Epithelial cell of esophagus (primary cell): ENCODE results near the gene TMEM176B.

Experiments
- DNase-seq: peaks from one replicate; pipeline ENCODE4 v3.0.0; 2010; ENCODE audit warnings: low read depth
- H3K4me3 ChIP-seq: 2 replicates; pipeline ENCODE4 v1.5.1; 2011; ENCODE audit warnings: mild to moderate bottlenecking, low read length, control low read depth
- TF ChIP-seq, protein P1 (sequence below): IDR thresholded peaks from 2 replicates; pipeline ENCODE4 v1.5.1; 2011; ENCODE audit warnings: low read depth, mild to moderate bottlenecking, low read length, control low read depth, inconsistent platforms; ENCODE audit not compliant: insufficient read depth; ENCODE audit errors: missing control alignments

Gene TMEM176B

DNA sequence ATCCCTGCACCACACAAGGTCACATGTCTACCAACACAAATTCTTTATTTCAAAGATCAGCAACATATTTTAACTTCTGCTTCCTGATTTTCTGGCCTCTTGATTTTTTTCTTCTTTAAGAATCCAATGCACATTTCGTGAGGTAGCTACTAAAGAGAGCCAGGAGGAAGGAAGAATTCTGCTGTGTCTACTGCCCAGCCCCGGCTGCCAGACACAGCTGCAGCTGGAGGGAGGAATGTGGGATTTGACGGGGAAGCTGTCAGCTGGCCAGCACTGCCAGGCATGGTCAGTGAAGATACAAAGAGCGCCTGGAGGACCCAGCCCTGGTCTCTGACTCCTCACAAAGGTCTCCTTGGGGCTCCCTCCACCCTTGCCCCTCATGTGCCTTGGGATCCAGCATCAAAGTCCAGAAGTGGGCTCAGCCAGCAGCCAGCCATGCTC is 45.3 kb upstream of the TMEM176B start:
- DNase-seq, result no peak
- no peak overlapping the region for H3K4me3 ChIP-seq
- TF ChIP-seq, protein P1, sequence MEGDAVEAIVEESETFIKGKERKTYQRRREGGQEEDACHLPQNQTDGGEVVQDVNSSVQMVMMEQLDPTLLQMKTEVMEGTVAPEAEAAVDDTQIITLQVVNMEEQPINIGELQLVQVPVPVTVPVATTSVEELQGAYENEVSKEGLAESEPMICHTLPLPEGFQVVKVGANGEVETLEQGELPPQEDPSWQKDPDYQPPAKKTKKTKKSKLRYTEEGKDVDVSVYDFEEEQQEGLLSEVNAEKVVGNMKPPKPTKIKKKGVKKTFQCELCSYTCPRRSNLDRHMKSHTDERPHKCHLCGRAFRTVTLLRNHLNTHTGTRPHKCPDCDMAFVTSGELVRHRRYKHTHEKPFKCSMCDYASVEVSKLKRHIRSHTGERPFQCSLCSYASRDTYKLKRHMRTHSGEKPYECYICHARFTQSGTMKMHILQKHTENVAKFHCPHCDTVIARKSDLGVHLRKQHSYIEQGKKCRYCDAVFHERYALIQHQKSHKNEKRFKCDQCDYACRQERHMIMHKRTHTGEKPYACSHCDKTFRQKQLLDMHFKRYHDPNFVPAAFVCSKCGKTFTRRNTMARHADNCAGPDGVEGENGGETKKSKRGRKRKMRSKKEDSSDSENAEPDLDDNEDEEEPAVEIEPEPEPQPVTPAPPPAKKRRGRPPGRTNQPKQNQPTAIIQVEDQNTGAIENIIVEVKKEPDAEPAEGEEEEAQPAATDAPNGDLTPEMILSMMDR, result no peak

DNA sequence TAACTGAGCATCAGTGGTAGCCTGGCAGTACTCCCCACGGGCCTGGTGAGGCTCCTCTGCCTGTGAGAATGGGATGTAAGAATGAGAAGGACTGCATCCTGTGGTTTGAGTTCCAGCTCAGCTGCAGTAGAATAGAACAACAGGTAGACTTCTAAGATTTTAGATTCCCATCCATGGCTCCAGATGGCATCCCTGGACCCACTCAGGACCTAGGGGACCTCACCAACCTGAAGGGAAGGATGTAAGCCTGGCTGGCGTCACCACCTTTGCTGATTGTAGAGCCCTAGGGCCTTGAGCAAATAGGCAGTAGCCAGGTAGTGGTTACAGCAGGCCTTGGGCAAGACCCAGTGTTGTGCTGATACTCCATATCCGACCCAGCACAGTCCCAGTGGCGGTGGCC is 42.6 kb upstream of the TMEM176B start:
- no peak for DNase-seq
- H3K4me3 ChIP-seq, result no peak overlapping the region

DNA sequence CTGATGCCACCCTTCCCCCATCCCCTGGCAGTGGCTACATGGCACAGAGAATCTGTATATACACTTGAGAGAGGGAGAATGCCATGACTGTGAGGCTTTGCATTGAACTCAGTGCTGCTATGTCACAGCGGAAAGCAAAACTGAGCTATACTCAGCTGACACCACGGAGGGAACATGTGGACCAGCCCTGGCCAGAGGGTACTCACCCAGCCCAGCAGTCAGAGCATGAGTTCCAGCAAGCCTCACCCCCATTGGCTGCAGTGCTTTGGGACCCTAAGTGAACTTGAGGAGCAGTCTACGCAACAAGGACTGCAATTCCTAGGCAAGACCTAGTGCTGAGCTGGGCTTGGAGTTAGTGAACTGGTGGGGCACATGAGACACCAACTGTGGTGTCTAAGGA is 41.9 kb upstream of the TMEM176B start:
- TF ChIP-seq, protein P1, result no peak
- H3K4me3 ChIP-seq, result no peak overlapping the region
- DNase-seq, result no peak

More for the DNA sequence above, 42.6 kb upstream of the TMEM176B start:
- TF ChIP-seq, protein P1, result no peak

DNA sequence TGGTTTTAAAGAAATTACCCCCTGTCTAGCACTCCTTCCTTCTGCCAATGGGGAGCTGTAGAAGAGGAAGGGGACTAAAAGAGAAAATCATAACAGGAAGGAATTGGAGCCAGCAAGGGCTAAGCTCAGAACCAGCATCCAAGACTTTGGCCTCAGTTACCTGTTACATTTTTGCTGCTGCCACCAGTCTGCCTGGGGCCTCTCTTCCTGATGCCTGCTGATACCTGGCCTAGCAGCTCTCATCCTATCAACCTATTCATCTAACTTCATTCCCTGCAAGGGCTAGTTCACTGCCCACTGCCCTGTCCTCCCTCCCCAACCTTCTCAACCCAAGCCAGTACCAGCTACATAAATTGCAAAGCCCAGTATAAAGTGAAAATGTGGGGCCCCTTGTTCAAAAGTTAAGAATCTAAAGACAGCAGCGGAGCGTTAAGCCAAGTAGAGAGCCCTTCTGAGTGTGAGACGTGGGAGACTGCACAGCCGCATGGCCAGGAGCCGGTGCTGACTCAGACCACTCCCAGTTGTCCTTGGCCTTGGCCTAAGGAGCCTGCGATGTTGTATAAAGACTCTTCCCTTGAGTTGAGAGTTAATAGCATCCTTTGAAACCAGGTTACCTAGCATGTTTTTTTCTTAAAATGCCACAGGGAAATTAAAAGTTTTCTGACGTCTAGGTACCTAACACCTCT is 38.9 kb upstream of the TMEM176B start:
- no peak for DNase-seq
- H3K4me3 ChIP-seq, result no peak overlapping the region
- TF ChIP-seq, protein P1, result no peak

DNA sequence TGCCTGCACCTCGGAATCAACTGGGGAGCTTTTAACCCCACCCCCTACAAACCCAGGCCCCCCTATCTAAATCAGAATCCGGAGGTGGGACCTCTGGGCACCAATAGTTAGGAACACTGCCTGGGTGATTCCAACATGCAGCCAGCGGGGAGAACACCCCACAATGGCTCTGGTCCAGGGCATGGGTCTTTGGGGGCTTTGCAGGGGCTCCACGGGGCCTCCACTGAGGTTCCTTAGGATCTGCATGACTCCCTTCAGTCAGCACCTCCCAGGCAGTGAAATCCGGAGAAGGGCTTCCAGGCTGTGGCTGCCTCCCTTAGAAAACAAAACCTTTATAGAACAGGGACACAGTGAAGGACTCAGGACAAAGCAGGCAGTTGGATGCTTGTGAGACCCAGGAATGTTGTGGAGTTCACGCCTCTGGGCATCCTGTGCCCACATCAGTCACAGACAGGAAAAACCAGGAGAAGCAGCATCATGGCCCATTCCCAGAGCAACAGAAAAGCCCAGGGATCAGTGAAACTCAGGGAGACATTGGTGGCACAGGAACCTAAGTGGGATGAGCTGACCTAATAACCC is 35.6 kb upstream of the TMEM176B start:
- DNase-seq, result no peak
- TF ChIP-seq, protein P1, result no peak
- H3K4me3 ChIP-seq, result no peak overlapping the region

DNA sequence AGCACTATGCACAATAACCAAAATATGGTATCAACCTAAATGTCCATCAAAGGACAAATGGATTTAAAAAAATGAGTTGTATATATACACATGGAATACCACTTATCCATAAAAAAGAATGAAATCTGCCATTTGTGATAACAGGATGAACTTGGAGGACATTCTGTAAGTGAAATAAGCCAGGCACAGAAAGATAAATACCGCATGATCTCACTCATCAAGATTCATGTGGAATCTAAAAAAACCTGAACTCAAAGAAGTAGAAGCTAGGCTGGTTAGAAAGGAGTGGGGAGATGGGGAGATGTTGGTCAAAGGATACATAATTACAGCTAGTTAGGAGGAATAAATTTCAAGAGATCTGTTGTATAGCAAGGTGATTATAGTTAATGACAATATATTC is 34.9 kb upstream of the TMEM176B start:
- no peak overlapping the region for H3K4me3 ChIP-seq
- TF ChIP-seq, protein P1, result no peak

DNA sequence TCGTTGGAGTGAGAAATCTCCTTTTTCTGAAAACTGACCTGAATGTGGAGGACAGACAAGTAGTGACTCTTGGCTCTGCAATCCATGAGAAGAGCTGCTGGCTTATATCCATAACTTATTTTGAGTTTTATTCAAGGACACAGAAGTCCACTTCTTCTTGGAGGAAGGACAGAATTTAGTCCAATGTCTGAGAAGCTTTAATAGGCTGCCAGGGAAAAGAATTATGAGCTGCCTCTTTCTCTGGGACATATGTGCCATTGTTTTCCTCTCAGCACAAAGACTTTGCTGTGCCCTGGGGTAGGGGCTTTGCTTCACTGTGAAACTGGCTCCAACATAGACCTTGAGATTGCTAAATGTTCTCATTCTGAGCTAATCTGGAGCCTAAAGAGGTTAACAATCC is 31.7 kb upstream of the TMEM176B start:
- DNase-seq, result no peak
- TF ChIP-seq, protein P1, result no peak
- H3K4me3 ChIP-seq, result no peak overlapping the region

More for the DNA sequence above, 34.9 kb upstream of the TMEM176B start:
- no peak for DNase-seq
